Effector memory CD8-positive, alpha-beta T cell (primary cell): ENCODE measurements around the gene LRRC49.

Experiments used
- ATAC-seq: fragments of 150-1000 bp; cut with Tn5 transposase; replicated peaks from 2 replicates; pipeline ENCODE4 v1.10.0; 2021; ENCODE audit warnings: mild to moderate bottlenecking, moderate library complexity
- DNase-seq, 3 experiments: peaks; one replicate each; pipeline ENCODE4 v3.0.0; 2021
- H3K27ac Mint-ChIP-seq, 2 donors: one replicate each; pipeline ENCODE4 v1.8.0; 2022; ENCODE audit warnings: mild to moderate bottlenecking in 2 of 2, mixed read lengths in 2 of 2, moderate library complexity in 2 of 2
- H3K27me3 Mint-ChIP-seq, 2 donors: one replicate each; pipeline ENCODE4 v1.8.0; 2022; ENCODE audit warnings: mixed read lengths in 2 of 2
- H3K36me3 Mint-ChIP-seq: one replicate; pipeline ENCODE4 v1.8.0; 2022; ENCODE audit warnings: mild to moderate bottlenecking, moderate library complexity, mixed read lengths; ENCODE audit not compliant: insufficient read depth
- H3K4me1 Mint-ChIP-seq, 2 donors: one replicate each; pipeline ENCODE4 v1.8.0; 2022; ENCODE audit warnings: low read depth in 2 of 2, mixed read lengths in 2 of 2
- H3K4me3 Mint-ChIP-seq, 2 donors: one replicate each; pipeline ENCODE4 v1.8.0; 2022; ENCODE audit warnings: mild to moderate bottlenecking in 2 of 2, mixed read lengths in 2 of 2, moderate library complexity in 2 of 2
- H3K9me3 Mint-ChIP-seq, 2 donors: one replicate each; pipeline ENCODE4 v1.8.0; 2022; ENCODE audit warnings: mixed read lengths in 2 of 2

The LRRC49 gene

DNA sequence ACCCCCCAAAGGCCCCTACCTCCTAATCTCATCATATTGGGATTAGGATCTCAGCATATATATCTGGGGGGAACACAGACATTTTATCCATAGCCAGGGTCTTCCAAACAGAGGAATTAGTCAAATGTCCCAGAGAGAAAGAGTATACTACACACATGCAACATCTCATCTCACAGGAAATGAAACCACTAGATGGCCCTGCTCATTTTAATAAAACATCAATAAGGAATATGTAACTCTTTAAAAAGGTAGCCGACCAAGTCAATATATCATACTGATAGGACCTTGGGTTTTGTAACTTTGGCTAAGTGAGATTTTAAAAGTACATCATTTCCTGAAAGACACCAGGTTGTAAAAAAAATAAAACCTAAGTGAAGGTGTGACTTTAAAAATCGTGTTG is 177.1 kb downstream of the LRRC49 start:
- Mint-ChIP-seq H3K9me3 (no peaks in the 10 kb centered on the region), H3K27ac (no peak overlapping the region), H3K4me1 (no peaks in the 10 kb centered on the region), H3K36me3 (no peaks in the 10 kb centered on the region), H3K27me3 (peaks cover 30 to 44% of the 10 kb centered on the region in 2 donors), H3K4me3 (no peak overlapping the region)
- DNase-seq, result no peak
- no peak for ATAC-seq

GRCh38 chr15:71071529-71071928 is 178.9 kb downstream of the LRRC49 start:
- no peak for DNase-seq
- no peak for ATAC-seq
- H3K27ac Mint-ChIP-seq, result no peak overlapping the region
- H3K9me3 Mint-ChIP-seq, result no peaks in the 10 kb centered on the region
- H3K36me3 Mint-ChIP-seq, result no peaks in the 10 kb centered on the region
- no peaks in the 10 kb centered on the region for H3K4me1 Mint-ChIP-seq
- peaks cover 18 to 46% of the 10 kb centered on the region in 2 donors for H3K27me3 Mint-ChIP-seq
- no peak overlapping the region for H3K4me3 Mint-ChIP-seq

DNA sequence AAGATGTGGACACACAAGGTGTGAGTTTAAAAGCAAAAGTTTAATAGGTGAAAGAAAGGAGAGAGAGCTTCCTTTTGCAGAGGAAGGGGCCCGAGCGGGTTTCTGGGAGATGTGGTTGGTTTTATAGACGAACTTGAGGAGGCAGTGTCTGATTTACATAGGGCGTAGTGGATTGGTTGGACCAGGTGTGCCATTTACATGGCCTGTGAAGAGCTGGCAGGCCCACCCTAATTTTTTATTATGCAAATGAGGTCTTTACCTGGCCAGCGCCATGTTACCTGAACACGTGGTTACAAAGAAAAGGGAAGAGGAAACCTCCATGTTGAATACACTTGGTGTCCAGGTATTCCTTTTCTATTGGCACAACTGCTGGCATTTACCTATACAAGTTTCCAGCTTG is 179.8 kb downstream of the LRRC49 start:
- no peaks in the 10 kb centered on the region for H3K4me1 Mint-ChIP-seq
- H3K4me3 Mint-ChIP-seq, result no peak overlapping the region
- H3K27me3 Mint-ChIP-seq, result peaks cover 13 to 38% of the 10 kb centered on the region in 2 donors
- DNase-seq (no peak), ATAC-seq (no peak)
- no peak overlapping the region for H3K27ac Mint-ChIP-seq
- H3K9me3 Mint-ChIP-seq, result no peaks in the 10 kb centered on the region
- H3K36me3 Mint-ChIP-seq, result no peaks in the 10 kb centered on the region

DNA sequence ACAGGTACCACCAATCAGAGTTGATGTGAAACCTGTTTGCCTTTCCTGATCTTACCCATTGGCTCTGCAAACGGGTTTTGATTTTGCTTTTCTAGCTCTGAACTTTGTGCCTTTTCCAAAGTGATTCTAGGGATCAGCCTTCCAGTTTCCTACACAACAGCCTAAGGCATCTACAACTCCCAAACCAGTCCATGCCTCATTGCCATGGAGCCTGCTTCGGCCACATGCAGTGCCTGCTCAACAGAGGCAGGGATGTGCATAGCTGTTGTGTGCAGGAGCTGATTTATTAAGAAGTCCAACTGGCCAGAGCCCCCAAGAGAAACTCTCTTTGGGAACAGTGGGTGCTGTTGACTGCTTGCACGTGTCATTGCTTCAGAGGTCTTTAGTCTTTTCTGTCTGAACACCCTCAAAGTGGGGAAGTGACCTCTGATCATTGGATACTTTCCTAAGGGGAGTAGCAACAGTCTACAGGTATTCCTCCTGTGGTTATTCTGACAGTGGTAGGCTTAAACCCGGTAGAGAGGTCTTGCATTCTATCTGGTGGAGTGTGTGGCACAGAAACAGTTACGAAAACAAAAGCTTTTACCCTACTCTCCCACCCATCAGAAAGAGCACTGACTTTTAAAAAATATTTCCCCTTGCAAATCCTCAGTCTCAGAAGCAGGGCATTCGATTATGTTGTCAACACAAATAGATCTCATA is 186.0 kb downstream of the LRRC49 start:
- no peaks in the 10 kb centered on the region for H3K4me1 Mint-ChIP-seq
- H3K27me3 Mint-ChIP-seq, result peaks cover 46 to 48% of the 10 kb centered on the region in 2 donors
- no peak overlapping the region for H3K27ac Mint-ChIP-seq
- no peaks in the 10 kb centered on the region for H3K36me3 Mint-ChIP-seq
- DNase-seq (no peak), ATAC-seq (no peak)
- peaks cover 0 to 7% of the 10 kb centered on the region in 2 donors for H3K9me3 Mint-ChIP-seq
- no peak overlapping the region for H3K4me3 Mint-ChIP-seq

DNA sequence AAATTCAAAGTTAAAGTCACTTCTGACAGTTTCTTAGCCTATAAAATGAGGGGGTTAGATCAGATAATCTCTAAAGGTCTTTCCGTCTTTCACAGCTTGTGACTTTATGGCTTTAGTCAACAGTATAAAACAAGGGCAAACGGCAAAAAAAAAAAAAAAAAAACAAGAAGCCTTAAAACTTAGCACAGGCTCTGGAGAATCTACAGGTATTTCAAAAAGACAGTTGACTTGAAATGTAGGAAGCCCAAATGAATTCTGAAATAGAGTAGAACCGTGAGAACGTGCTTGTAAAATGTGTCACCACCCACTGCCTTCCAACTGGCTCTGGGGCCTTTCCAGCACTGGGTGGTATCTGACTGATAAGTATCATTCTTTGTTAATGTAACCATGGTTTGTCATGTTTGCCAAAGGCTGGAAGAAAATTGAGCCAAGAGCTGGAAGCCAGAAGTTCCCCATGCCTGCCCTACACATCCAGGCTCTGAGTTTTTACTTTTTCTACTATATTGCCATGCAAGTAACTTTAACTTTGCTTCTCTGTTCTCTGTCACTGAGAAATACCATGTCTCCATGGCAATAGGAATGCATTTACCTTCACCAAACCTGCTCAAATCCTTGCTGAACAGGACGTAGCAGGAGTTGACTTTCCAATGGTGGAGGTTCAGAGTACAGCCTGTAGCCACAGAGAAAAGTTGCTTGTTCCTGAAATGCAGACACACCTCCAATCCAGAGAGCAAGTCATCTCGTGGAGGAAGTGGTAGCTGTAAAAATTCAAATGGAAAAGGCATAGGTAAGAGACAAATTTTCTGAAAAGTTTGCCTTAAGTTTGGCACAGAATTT is 186.8 kb downstream of the LRRC49 start:
- H3K4me3 Mint-ChIP-seq, result no peak overlapping the region
- H3K27ac Mint-ChIP-seq, result no peak overlapping the region
- H3K9me3 Mint-ChIP-seq, result peaks cover 0 to 7% of the 10 kb centered on the region in 2 donors
- ATAC-seq, result no peak
- DNase-seq, result no peak
- H3K27me3 Mint-ChIP-seq, result peaks cover 49 to 52% of the 10 kb centered on the region in 2 donors
- no peaks in the 10 kb centered on the region for H3K36me3 Mint-ChIP-seq
- H3K4me1 Mint-ChIP-seq, result no peaks in the 10 kb centered on the region

DNA sequence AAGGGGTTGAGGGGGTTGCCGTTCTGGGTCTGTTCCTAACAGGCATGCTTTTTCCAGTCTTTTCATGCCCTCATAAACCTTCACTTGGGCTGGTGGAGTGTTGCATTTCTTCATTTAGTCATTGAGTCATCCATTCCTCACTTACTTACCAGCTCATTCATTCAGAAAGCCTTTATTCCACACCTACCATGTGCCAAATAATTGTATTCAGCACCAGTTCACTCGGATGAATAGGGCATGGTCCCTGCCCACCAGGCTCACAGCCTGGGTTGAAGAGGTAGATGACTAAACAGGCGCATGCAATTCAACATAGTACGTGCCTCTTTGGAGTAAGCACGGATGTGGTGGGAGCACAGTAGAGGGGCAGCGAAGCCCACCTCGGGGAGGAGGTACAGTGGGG is 187.5 kb downstream of the LRRC49 start:
- no peak overlapping the region for H3K27ac Mint-ChIP-seq
- H3K36me3 Mint-ChIP-seq, result no peaks in the 10 kb centered on the region
- no peak overlapping the region for H3K4me3 Mint-ChIP-seq
- H3K27me3 Mint-ChIP-seq, result peaks cover 42 to 52% of the 10 kb centered on the region in 2 donors
- no peak for ATAC-seq
- peaks cover 0 to 7% of the 10 kb centered on the region in 2 donors for H3K9me3 Mint-ChIP-seq
- H3K4me1 Mint-ChIP-seq, result no peaks in the 10 kb centered on the region
- DNase-seq, result no peak

DNA sequence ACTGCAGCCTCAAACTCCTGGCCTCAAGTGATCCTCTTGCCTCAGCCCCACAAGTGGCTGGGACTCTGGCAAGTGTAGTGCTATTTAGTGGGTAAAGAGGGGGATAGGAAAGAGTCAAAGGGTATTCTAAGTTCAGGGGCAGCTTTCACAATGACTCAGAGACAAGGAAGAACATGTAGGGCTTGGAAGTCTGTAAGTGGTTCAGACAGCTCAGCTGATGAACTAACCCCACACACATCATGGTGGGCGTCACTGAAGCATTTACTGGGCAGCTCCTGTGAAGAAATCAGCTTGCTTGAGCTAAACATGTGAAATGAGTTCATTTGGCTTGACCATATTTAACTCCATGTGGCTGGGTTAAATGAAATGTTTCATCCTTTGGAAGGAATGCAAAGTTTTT is 188.1 kb downstream of the LRRC49 start:
- DNase-seq (no peak), ATAC-seq (no peak)
- Mint-ChIP-seq H3K27ac (no peak overlapping the region), H3K9me3 (peaks cover 0 to 7% of the 10 kb centered on the region in 2 donors), H3K4me3 (no peak overlapping the region), H3K27me3 (peaks cover 40 to 52% of the 10 kb centered on the region in 2 donors), H3K4me1 (no peaks in the 10 kb centered on the region), H3K36me3 (no peaks in the 10 kb centered on the region)

DNA sequence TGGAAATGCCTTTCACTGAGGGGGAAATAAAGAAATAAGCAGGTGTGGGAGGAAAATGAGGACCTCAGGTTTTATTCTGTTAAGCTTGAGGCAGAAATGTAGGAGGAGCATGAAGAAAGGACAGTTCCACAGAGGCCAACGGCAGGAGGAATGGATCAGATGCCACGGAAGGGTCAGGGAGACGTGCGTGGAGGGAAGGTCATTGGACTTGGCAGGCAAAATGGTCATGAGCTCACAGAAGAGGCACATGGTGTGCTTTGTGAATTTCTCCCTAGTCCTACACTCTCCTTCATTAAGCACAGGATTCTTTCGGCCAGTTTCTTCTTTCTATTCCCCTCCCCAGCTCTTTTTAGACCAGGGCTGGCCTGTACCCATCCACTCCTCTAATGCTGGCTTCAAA is 190.2 kb downstream of the LRRC49 start:
- Mint-ChIP-seq H3K4me1 (no peaks in the 10 kb centered on the region), H3K4me3 (no peak overlapping the region), H3K27ac (no peak overlapping the region), H3K27me3 (peaks cover 49 to 58% of the 10 kb centered on the region in 2 donors), H3K36me3 (no peaks in the 10 kb centered on the region), H3K9me3 (peaks cover 0 to 7% of the 10 kb centered on the region in 2 donors)
- ATAC-seq (no peak), DNase-seq (no peak)

DNA sequence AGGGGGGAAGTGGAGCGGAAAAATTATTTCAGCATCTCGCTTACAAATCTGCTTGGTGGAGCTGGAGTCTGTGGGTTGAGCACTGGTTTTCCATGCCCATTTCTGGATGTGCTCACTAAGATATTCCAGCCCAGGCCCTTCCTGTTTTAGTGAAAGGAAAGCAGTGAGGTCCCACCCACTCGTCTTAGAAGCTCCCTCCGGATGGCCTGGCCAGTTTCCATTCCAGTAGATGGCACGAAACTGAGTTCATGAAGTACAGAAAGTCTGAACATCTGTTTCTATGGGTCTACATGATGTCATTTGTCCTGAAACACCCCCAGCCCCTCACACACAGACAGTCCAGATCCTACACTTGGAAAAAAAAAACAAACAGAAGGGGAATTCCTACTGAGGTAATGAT is 190.7 kb downstream of the LRRC49 start:
- no peak for DNase-seq
- ATAC-seq, result no peak
- H3K27ac Mint-ChIP-seq, result no peak overlapping the region
- H3K4me3 Mint-ChIP-seq, result no peak overlapping the region
- peaks cover 47 to 57% of the 10 kb centered on the region in 2 donors for H3K27me3 Mint-ChIP-seq
- no peaks in the 10 kb centered on the region for H3K4me1 Mint-ChIP-seq
- H3K9me3 Mint-ChIP-seq, result peaks cover 0 to 6% of the 10 kb centered on the region in 2 donors
- H3K36me3 Mint-ChIP-seq, result no peaks in the 10 kb centered on the region

GRCh38 chr15:71084264-71084663 is 191.6 kb downstream of the LRRC49 start:
- Mint-ChIP-seq H3K27me3 (peaks cover 53 to 55% of the 10 kb centered on the region in 2 donors), H3K4me3 (no peak overlapping the region), H3K36me3 (no peaks in the 10 kb centered on the region), H3K9me3 (peaks cover 0 to 4% of the 10 kb centered on the region in 2 donors), H3K27ac (no peak overlapping the region), H3K4me1 (no peaks in the 10 kb centered on the region)
- ATAC-seq (no peak), DNase-seq (no peak)

DNA sequence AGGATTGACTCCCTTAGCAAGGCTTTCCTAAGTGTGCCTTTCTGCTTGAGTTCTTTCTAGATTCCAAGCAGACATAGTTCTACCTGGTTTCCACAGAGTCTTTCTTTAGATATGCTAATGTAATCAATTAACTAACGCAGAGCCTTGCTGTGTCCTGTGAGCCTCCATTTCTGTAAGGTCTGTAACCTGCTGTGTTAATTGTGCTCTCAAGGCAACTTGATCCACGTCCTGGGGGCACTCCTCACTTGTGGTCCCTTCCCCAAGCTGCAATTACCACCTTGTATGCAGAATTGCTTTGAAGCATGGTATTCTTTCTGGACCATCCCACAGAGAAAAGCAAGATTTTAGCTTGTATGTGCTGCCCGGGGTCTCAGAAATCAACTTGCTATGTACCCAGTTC is 193.2 kb downstream of the LRRC49 start:
- ATAC-seq (no peak), DNase-seq (no peak)
- no peaks in the 10 kb centered on the region for H3K36me3 Mint-ChIP-seq
- H3K9me3 Mint-ChIP-seq, result peaks cover 0 to 4% of the 10 kb centered on the region in 2 donors
- H3K27me3 Mint-ChIP-seq, result peaks cover 41 to 61% of the 10 kb centered on the region in 2 donors
- no peak overlapping the region for H3K27ac Mint-ChIP-seq
- H3K4me1 Mint-ChIP-seq, result no peaks in the 10 kb centered on the region
- no peak overlapping the region for H3K4me3 Mint-ChIP-seq

GRCh38 chr15:71088155-71088554 is 195.5 kb downstream of the LRRC49 start:
- Mint-ChIP-seq H3K4me1 (no peaks in the 10 kb centered on the region), H3K27me3 (peaks cover 31 to 52% of the 10 kb centered on the region in 2 donors), H3K4me3 (no peak overlapping the region), H3K9me3 (no peaks in the 10 kb centered on the region), H3K27ac (no peak overlapping the region), H3K36me3 (no peaks in the 10 kb centered on the region)
- DNase-seq (no peak), ATAC-seq (no peak)

- Mint-ChIP-seq H3K36me3 (no peaks in the 10 kb centered on the region), H3K27me3 (peaks cover 33 to 54% of the 10 kb centered on the region in 2 donors), H3K4me1 (no peaks in the 10 kb centered on the region), H3K9me3 (peaks cover 0 to 3% of the 10 kb centered on the region in 2 donors), H3K27ac (no peak overlapping the region), H3K4me3 (no peak overlapping the region)
- no peak for ATAC-seq
- DNase-seq, result no peak
Measured at GRCh38 chr15:71088683-71089082, 196.1 kb downstream of the LRRC49 start.

DNA sequence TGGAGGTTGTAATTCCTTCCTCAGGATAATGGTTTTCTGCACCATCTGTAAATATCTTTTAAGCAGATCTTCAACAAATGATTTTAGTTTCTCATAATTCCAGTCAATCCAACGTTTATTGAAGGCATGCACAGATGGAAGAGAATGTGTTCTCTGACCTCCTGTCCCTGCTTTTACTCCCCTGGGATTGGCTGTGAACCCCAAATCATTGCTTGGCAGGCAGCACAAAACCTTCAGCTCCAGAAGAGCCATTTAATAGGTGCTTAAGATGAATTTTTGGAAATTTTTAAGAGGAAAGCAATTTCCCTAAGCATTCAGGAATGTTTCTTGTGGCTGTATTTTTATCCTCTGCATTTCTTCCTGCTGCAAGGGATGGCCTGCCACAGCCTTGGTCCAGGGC is 197.2 kb downstream of the LRRC49 start:
- H3K4me1 Mint-ChIP-seq, result no peaks in the 10 kb centered on the region
- no peak overlapping the region for H3K4me3 Mint-ChIP-seq
- ATAC-seq (no peak), DNase-seq (no peak)
- H3K27me3 Mint-ChIP-seq, result peaks cover 30 to 51% of the 10 kb centered on the region in 2 donors
- no peaks in the 10 kb centered on the region for H3K36me3 Mint-ChIP-seq
- no peak overlapping the region for H3K27ac Mint-ChIP-seq
- H3K9me3 Mint-ChIP-seq, result peaks cover 0 to 6% of the 10 kb centered on the region in 2 donors
